ENCODE measurements around the gene GPSM1.

Gene GPSM1

DNA sequence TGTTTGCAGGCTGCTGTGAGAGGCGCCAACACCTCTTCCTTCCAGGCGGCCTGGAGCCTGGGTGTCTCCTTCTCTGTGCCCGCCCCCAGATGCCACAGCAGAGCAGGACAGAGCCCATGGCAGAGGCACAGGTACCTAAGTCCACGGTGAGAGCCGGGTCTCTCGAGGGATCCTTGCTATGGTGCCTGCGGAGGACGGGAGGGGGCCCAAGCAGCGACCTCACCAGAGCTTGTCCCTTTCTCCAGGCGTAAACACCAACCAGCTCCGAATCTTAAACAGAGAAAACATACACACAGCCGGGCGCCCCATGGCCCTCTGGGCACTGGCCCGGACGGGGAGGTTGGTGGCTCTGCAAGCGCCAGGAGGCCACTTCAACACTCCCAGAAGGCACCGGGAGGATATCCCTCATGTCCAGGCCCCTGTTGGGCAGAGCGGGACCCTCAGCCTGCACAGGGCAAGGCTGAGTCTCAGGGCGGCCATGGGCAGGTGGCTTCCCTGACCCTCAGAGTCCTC is 35.3 kb upstream of the GPSM1 start:
- no peak overlapping the region for H3K27ac ChIP-seq
- TF ChIP-seq, protein P1, sequence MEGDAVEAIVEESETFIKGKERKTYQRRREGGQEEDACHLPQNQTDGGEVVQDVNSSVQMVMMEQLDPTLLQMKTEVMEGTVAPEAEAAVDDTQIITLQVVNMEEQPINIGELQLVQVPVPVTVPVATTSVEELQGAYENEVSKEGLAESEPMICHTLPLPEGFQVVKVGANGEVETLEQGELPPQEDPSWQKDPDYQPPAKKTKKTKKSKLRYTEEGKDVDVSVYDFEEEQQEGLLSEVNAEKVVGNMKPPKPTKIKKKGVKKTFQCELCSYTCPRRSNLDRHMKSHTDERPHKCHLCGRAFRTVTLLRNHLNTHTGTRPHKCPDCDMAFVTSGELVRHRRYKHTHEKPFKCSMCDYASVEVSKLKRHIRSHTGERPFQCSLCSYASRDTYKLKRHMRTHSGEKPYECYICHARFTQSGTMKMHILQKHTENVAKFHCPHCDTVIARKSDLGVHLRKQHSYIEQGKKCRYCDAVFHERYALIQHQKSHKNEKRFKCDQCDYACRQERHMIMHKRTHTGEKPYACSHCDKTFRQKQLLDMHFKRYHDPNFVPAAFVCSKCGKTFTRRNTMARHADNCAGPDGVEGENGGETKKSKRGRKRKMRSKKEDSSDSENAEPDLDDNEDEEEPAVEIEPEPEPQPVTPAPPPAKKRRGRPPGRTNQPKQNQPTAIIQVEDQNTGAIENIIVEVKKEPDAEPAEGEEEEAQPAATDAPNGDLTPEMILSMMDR (conservative IDR thresholded peaks at IDR 0.05) = no peak
- TF ChIP-seq ZFX (IDR thresholded peaks at IDR 0.05) = no peak

DNA sequence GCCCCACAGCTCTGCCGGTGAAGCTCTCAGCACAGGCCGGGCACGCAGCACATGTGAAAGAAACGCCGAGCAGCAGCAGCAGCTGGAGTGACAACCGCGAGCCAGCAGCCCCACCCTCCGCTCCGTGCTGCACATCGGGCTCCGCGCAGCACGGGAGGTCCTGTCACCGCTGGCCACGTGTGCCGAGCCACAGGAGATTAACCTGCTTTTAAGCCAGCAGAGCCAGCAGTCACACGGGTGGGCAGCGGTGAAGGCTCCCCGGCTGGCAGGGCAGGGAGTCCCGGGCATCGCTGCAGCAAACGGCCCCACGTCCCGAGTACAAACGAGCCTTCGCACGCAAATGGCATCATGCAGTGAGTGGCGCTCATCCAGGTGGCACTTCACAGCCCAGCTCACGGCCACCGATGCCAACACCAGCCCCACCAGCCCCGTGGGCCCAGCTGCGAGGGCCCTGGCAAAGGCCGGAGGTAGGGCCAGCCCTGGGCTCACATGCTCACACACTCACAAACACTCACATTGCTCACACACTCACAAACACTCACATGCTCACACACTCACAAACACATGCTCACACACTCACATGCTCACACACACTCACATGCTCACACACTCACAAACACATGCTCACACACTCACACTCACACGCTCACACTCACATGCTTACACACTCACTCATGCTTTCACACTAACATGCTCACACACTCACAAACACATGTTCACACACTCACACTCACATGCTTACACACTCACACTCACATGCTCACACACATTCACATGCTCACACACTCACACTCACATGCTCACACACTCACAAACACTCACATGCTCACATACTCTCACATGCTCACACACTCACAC is 34.5 kb upstream of the GPSM1 start:
- no peak overlapping the region for H3K27ac ChIP-seq
- TF ChIP-seq, protein P1 (conservative IDR thresholded peaks at IDR 0.05) = no peak
- TF ChIP-seq ZFX (IDR thresholded peaks at IDR 0.05) = no peak

DNA sequence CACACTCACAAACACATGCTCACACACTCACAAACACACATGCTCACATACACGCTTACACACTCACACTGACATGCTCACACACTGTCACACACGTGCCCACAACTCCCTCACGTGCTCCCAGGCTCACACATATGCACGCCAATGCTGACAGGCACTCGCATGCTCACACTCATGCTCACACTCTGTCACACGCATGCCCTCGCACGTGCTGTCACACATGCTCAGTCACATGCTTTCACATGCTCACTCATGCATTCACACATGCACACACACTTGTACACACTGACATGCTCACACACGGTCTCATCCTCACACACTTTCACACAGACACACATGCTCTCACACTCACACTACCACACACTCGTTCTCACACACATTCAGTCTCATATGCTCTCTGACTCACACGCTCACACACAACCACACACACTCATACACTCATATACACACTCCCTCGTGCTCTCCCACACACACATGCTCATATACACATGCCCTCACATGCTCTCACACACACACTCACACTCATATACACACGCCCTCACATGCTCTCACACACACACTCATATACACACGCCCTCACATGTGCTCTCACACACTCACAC is 33.8 kb upstream of the GPSM1 start:
- H3K27ac ChIP-seq = no peak overlapping the region
- TF ChIP-seq, protein P1 (conservative IDR thresholded peaks at IDR 0.05) = no peak
- TF ChIP-seq ZFX (IDR thresholded peaks at IDR 0.05) = no peak

DNA sequence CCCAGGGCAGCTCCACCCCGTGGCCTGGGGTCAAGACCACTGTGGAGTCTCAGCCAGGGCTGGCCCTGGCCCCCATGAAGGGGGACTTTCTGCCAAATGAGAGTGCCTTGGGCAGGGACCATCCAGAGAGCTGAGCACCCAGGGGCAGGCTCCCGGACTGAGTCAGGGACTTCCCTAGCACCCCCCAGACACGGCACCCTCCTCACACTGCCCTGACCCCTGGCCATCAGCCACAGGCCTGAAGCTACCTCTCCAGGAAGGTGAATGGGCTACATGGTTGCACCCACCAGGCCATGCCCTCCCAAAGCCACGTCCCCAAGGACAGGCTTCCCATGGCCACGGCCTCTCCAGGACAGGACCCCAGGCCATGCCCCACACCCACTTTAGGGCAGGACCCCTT is 32.9 kb upstream of the GPSM1 start:
- TF ChIP-seq, protein P1 (conservative IDR thresholded peaks at IDR 0.05) = no peak
- no peak overlapping the region for H3K27ac ChIP-seq

DNA sequence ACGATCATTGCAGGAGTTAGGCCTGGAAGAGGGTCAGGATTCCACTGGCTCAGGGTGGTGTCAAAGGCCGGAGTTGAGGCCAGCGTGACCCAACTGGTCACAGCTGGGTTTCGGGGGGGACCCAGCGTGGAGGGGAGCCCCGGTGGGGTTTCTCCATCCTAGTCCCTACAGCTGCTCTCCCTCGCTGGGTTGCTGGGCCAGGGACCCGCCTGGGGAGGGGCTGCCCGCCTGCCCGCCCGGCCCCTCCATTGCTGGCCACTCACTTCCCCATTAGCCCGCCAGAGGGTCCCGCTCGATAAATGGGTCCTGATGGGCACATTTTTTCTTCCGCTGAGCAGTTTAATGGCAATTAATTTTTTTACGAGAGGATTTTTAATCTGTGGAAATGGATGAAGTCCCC is 32.3 kb upstream of the GPSM1 start:
- H3K27ac ChIP-seq = no peak overlapping the region
- TF ChIP-seq ZFX (IDR thresholded peaks at IDR 0.05) = no peak
- TF ChIP-seq, protein P1 (conservative IDR thresholded peaks at IDR 0.05) = no peak

DNA sequence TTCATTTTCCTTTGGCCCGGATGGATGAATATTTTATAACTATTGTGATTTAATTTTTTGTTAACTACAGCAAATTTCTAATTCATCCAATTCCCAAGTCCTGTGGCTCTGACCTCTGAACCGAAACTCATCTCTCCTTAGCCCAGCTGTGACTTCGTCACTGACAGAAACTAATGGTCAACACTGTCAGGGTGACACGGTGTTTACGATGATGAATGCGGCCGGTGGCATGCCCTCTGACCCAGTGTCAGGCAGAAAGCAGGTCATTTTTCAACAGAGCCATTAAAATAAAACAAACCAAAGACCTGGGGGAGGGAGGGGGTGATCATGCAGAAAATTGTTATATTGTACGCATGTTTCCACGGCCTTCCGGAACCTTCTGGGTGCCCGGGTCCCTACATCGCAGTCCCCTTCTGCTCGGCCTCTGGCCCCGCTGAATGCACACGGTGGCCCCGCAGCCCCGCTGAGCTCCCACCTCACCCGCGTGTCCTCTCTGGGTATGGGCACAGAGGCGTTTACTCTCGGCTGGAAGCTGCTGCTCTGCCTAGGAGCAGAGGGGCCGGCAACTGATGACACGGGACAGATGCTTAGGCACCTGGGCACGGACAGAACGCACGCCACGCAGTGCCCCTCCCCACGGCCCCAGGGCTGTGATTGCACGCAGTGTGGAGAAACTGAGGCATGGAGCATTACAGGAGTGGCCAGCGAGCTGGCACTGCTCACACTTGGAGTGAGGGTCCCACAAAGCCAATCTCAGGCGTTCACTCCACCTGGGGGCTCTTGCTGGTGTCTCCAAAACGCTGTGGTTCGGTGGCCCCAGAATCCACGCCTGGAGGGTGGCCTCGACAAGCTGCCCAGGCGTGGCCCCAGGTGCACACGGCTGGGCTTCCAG is 31.6 kb upstream of the GPSM1 start:
- TF ChIP-seq ZFX (IDR thresholded peaks at IDR 0.05) = no peak
- TF ChIP-seq, protein P1 (conservative IDR thresholded peaks at IDR 0.05) = no peak
- H3K27ac ChIP-seq = peak overlapping the region; percentile 27; the same call in 1 of the 2 replicates

Data from C4-2B (cell line).